Erythroblast (primary cell): ENCODE measurements around the gene HS3ST5.
"Not testable (repeated sequence)": the region's sequence is repeated elsewhere in the genome, so short reads cannot be mapped to it uniquely, and the experiment has no call there.

Experiments
- DNase-seq, 2 experiments: peaks; one replicate each; lab custom pipeline; 2025; lab: John Stamatoyannopoulos, UW
- GATA1 ChIP-seq: IDR thresholded peaks from 2 replicates; pipeline ENCODE4 v1.6.1; 2011; ENCODE audit warnings: low read depth, mild to moderate bottlenecking, control low read depth, low read length, moderate library complexity
- POLR2A ChIP-seq: IDR thresholded peaks from 2 replicates; pipeline ENCODE4 v1.6.1; 2011; ENCODE audit warnings: mild to moderate bottlenecking, low read length

HS3ST5 gene

DNA sequence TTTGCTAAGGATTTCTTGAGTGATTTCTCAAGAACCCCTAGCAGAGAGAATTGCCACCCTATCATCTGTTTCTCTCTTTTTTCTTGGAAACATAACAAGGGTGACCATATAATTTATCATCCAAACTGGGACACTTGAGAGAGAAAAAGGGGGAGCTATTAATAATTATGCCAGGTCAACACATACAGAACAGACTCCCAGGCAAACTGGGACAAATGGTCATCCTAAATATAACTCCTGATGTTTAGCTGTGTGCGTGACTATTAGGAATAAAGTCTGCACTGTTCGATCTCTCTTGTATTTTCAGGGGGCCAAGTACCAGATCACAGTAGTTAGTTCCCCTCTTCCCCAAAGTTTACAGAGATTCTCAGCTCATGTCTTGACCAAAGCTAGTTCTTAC, 11.7 kb upstream of the HS3ST5 start:
- no peak for DNase-seq
- TF ChIP-seq GATA1 = no peak

DNA sequence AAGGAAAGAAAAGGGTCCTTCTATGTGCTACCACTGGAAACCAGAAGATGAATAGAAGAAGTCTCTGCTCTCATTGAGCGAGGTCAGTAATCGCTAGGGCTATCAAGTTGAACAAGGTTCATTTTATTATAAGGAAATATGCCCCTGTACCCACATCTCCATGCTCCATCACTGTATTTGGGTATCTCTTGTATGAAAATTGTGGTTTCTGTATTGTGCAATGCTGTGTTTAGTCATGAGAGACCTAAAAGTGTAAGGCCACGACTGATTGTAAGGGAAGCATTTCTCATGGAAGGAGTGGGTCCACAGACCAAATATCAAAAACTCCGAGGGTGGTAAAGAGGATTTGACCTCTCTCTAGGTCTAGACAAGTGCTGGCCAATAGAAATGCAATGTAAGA, 3.6 kb upstream of the HS3ST5 start:
- DNase-seq = no peak
- no peak for TF ChIP-seq POLR2A
- TF ChIP-seq GATA1 = no peak

DNA sequence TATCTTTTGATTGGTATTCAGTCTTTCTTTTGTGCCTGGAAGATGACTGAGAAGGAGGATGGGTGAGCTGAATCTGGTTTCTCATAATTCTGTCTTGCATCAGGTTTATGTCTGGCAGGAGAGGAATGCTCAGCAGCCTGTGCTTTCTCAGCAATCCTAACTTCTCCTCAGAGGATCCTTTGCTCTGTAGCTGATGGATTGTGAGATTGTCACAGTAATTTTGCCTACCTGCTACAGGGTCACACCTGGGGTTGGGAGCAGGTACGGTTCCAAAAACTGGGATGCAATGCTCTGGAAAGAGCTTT, 2.1 kb upstream of the HS3ST5 start:
- TF ChIP-seq GATA1 (no peak), POLR2A (no peak)
- DNase-seq = no peak

DNA sequence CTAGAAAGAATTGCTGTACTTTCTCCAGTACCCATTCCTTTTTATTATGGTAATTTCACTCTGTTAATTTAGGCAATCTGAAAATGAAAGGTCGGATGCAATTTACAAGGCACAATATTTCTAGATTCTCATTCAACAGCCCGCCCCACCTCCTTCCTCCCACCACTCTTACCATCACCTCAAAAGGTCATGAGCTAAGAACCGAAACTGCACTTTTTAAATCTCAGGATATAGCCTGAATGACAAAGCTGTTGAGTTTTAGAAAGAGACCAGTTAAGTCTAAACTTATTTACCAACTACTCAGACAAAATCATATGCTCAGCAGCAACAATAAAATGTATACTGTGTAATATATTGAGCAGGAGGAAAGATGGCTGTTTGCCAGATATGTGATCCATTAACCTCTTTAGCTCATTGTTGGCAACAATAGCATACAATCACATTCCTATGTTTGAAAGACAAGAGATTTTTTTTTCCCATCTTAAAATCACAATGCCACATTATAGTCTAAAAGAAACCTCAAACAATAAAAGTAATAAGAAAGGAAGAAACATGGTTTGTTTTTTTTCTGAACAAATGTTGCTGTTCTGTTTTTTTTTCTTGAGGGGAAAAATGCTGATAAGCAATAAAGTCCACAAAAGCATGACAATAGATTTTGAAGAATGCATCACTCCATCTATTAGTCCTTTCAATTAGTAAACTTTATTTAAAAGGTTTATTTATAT, 1.6 kb upstream of the HS3ST5 start:
- TF ChIP-seq POLR2A (no peak), GATA1 (no peak)
- DNase-seq = no peak

DNA sequence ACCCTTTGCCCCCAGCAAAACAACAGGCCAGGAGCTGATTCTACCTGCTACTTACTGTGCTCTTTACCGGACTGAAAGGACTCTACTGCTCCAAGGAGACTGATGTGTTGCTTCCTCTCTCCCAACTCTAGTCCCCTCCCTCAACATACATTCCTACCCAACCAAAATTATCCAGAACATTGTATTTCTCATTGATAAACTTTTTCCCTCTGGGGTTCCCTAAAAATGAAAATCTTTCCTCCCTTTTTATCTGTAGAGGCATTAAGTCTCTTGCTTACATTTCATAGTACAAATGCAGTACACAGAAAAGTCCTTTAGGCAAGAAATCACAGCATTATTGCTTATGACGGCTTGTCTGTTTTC, 940 bp upstream of the HS3ST5 start:
- no peak for TF ChIP-seq POLR2A
- TF ChIP-seq GATA1 = no peak
- no peak for DNase-seq

DNA sequence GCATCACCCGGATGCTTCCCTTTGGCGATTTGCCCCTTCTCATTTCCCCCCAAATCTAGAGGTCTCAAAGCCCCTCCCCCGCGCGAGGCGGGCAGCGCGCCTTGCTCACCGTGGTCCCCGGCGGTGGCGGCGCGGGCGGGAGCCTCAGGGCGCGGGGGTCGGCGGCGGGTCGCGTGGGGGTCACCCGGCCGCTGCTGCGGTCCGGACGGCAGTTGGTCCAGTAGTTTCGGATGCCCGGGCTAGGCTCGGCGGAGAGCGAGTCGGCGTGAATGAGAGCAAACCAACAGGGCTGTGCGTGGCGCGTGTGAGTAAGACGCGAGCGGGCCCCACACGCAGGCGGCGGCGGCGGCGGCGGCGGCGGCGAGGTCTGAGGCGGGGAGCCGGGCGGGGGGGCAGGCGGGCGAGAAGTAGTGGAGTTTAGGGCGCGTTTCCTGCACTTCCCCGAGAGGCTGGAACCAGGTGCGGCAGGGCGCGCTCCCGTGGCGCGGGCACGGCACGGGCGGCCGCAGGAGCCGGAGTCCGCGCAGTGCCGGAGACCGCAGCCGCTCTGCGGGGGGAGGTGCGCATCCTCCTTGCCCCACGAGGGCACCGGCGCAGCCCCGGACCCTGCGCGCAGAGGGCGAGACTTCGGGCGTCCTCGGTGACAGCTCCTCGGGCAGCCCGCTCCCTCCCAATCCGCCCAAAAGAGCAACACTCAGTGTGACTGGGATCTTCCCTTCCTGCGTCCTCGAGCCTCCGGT, 567 bp downstream of the HS3ST5 start:
- no peak for TF ChIP-seq GATA1
- TF ChIP-seq POLR2A = no peak
- peak in 1 of 2 experiments; percentile 3 for DNase-seq

DNA sequence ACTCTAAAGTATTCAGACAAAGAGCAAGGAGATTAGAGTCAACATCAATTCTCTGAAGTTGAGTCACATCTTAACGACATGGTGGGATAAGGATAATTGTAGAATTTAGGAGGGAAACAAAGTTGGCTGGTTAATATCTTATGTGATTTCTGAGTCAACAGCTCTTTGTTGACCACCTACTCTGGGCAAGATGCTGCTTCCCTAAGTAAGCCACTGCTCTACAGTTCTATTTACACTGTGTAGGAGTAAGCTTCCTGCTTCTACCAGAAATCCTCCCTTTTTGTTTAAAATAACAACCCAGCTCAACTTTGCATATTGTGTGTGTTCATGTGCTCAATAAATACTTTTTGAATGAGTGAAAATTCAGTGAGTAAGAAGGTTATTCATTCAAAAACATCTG, 3.1 kb downstream of the HS3ST5 start:
- no peak for DNase-seq

DNA sequence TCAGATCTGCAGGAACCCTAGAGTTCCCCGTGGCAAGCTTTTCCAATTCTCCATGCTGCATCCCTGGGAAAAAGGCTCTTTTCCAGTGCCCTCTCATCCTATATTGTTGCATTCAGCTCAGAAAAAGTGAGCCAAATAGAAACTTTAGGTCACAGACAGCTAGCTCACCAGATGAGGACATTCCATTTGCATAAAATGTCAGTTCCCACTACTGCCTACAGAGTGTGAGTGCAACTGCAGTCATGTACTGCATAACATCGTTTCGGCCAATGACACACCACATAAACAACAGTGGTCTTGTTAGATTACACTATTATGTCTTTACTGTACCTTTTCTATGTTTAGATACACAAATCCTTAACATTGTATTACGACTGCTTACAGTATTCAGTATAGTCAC, 8.6 kb downstream of the HS3ST5 start:
- TF ChIP-seq POLR2A (no peak), GATA1 (no peak)
- no peak for DNase-seq

More for the DNA sequence above, 3.1 kb downstream of the HS3ST5 start:
- no peak for TF ChIP-seq GATA1
- no peak for TF ChIP-seq POLR2A

DNA sequence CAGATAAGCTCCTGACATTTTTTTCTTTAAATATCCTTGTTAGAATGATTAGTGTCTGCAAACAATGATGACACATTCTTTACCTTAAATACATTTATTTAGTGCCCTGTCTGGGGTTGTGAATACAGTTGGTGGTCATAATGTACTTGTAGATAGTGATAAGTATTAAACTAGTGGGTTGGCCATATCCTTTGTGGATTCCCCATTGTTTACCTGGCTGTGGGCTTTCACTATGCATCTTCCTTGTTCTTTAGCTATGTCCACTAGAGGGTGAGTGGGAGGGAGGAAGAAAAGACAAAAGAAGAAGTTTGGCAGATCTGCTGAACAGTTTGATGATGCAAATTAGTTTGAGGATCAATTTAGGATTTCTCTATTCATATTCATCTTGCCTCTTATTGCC, 15.7 kb downstream of the HS3ST5 start:
- no peak for TF ChIP-seq POLR2A
- TF ChIP-seq GATA1 = no peak

DNA sequence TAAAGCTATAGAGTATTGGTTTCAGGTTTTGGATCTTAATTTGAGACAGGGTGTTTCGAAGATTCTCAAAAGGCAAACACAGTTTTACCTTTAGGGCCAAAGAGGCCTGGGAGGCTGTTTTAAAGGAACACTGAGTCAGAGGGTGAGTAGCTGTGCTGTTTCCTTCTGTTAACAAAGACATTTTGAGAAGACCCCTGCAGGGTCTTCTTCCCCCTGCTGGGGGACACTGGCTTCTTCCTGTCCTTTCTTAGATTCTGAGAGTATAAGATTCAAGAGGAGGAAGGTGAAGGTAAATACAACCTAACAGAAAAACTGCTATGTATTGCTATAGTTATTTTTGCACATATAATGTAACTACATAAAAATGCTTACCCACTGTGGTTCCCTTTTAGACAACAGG, 19.0 kb downstream of the HS3ST5 start:
- no peak for TF ChIP-seq GATA1
- no peak for TF ChIP-seq POLR2A
- DNase-seq = no peak

More for the DNA sequence above, 15.7 kb downstream of the HS3ST5 start:
- no peak for DNase-seq

DNA sequence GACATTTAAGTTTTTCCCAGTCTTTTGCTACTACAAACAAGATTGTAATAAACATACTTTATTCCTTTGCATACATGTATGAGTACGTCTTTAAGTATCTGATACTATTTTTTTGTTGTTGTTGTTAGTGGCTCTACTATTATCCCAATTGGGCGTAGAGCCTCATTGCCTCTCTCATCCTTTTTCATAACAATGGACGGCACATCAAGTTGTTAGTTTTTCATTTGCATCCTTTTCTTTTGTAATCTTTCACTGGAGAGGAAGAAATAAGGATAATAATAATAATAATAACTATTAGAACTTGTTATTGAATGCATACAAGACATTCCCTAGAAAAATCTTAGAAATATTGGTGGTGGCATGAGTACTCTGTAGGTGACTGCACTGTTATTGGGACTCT, 23.1 kb downstream of the HS3ST5 start:
- DNase-seq = no peak
- TF ChIP-seq POLR2A = no peak
- no peak for TF ChIP-seq GATA1

DNA sequence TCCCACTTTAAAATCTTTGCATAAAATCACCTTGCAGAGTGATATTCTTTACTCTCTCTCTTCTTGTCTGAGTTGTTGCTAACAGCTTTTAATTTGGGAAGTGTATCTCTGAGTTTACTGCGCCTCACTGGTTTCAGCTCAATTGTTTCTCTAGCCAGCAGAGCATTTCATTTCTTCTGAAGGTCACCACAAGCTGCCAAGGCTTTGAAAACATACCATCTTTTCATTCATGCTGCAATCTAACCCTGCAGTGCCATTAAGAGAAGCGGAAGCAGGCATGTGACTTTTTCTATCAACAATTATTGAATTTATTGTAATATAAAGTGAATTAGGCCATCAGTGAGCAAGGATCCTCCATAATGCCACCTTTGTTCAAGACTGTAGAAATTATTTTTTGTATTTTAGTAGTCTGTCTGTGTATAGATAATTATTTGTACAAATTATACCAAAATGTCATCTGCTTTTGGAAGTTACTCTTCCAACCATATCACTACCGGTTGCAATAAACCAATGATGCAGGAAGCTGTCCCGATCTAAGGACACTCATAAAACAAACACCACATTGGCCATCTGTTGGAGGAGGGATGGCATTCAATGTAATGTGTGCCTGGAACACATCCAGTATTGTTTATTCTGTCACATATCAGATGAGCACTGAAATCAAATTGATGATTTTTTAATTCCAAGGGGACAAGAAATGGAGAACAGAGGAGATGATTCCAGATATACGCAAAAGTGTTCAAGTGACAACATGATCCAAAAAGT, 26.8 kb downstream of the HS3ST5 start:
- TF ChIP-seq GATA1 (no peak), POLR2A (no peak)
- DNase-seq = no peak

DNA sequence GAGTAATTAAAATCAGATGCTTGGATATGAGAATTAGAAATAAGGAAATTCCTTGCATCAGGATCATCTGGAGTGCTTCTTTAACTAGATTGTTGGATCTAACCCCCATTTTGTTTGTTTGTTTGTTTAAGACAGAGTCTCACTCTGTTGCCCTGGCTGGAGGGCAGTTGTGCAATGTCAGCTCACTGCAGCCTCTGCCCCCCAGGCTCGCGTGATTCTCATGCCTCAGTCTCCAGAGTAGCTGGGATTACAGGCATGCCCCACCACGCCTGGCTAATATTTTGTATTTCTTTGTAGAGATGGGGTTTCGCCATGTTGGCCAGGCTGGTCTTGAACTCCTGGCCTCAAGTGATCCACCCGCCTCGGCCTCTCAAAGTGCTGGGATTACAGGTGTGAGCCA, 29.0 kb downstream of the HS3ST5 start:
- not testable (repeated sequence) for DNase-seq

DNA sequence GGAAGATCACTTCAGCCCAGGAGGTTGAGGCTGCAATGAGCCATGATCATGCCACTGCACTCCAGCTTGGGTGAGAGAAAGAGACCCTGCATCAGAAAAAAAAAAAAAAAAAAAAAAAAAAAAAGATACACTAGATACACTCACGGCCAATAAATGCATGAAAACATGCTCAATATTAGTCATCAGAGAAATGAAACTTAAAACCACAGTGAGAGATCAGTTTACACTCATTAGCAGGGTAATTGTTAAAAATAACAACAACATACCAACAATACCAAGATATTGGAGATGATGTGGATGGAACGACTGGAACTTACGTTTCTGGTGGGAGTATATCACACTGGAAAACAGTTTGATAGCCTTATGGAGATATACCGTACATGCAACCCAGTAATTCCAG, 29.9 kb downstream of the HS3ST5 start:
- no peak for DNase-seq

More for the DNA sequence above, 29.9 kb downstream of the HS3ST5 start:
- TF ChIP-seq GATA1 (no peak), POLR2A (no peak)
